GM18907 (cell line): ENCODE results near the gene EIF3B.
"Not testable (repeated sequence)": the region's sequence is repeated elsewhere in the genome, so short reads cannot be mapped to it uniquely, and the experiment has no call there.

ENCODE experiments used
- ATAC-seq: cut with Tn5 transposase; IDR thresholded peaks from one replicate; pipeline ENCODE4 v1.9.1; 2021; ENCODE audit warnings: mild to moderate bottlenecking, moderate library complexity; ENCODE audit not compliant: unreplicated experiment

The EIF3B gene

GRCh38 chr7:2376351-2377154, 21.9 kb downstream of the EIF3B start:
- no peak for ATAC-seq

- not testable (repeated sequence) for ATAC-seq
These were observed 22.9 kb downstream of the EIF3B start for GRCh38 chr7:2377492-2377891.

- ATAC-seq = not testable (repeated sequence)
These were observed 23.5 kb downstream of the EIF3B start for GRCh38 chr7:2378125-2378524.

- ATAC-seq = no peak
These were observed 24.5 kb downstream of the EIF3B start for GRCh38 chr7:2379161-2379560.

DNA sequence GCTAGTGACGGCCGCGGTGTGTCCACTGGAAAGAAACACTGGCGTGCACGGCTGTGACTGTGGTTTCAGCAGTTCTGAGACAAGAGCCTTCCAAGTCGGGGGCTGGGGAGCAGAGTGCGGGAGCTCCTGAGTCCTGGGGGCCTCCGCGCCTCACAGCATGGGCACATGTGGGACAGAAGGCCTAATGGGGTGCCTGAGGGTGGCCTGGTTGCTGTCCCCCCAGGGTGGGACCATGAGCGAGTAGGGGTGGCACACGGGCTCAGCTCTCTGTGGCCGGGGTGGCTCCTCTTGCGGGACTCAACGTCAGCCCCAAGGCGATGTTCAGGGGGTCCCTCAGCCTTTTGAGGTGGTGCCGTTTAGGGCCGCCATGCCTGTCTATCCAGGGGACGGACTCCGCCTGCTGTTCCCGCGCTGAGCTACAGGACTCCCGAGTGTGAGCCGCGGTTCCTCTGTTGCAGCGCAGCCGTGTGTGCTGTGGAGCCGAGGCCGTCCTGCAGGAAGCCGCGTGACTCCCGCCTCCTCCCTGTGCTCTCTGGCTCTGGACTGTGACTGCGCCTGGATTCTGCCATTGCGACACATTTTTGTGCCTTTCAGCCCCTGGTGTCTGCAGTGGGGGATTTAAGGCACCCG, 25.3 kb downstream of the EIF3B start:
- ATAC-seq = no peak

DNA sequence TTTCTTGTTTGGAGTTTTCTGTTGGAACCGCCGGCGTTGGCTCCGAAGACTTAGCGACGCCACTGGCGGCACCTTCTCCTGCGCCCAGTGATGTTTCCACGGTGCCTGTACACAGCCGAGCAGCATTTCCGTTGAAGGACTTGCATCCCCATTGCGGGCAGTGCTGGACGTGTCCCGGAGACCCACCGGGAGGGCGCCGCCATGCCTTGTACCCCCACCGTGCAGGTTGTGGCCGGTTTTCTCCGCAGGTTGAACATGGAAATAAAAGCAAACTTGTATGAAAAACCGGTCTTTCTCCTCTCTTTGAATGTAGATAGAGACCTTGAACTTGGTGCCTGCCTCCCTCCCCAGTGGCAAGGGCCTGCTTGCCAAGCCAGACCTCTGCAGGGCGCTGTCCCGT, 25.8 kb downstream of the EIF3B start:
- ATAC-seq = no peak

DNA sequence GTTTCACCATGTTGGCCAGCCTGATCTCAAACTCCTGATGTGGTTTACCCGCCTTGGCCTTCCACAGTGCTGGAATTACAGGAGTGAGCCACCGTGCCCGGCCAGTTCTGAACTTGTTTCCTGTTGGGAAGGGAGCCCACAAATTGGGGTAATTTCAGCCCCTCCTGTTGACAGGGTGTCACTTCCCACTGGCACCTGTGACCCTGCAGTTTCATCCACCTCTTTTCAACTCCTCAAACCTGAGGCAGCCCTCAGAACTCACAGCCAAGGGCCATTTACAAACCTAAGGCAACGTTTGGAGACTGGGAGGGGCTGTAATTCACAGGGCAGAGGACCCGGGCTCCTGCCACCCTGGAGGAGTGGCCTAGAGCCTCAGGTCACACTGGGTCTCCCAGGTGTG, 26.6 kb downstream of the EIF3B start:
- no peak for ATAC-seq

DNA sequence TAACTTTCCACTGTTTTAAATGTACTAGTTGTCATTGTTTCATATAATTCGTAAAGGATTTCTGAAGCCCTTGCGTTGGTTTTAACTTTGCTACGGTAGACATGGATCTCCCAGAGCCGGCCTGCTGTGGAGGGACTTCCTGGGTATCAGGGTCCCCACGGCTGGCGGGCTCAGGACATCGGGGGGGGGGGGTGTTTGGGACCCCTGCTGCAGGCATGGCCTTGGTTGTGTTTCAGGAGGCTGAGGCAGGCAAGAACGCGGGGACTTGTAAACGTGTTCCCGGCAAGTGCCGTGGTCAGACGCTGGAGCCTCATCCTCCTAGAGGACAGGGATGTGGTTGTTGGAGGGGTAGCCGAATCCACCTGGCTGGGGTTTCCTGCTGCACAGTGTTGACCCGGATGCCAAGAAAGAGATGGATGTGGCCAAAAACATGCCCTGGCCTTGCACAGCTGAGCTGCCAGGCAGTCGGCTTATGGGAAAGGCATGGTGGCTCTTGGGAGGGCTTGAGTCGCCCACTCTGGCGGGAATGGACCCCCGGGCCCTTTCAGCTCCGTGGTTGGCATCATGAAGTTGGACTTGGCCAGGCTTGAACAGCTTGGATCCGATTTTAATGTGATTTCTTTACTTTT, 27.4 kb downstream of the EIF3B start:
- no peak for ATAC-seq

DNA sequence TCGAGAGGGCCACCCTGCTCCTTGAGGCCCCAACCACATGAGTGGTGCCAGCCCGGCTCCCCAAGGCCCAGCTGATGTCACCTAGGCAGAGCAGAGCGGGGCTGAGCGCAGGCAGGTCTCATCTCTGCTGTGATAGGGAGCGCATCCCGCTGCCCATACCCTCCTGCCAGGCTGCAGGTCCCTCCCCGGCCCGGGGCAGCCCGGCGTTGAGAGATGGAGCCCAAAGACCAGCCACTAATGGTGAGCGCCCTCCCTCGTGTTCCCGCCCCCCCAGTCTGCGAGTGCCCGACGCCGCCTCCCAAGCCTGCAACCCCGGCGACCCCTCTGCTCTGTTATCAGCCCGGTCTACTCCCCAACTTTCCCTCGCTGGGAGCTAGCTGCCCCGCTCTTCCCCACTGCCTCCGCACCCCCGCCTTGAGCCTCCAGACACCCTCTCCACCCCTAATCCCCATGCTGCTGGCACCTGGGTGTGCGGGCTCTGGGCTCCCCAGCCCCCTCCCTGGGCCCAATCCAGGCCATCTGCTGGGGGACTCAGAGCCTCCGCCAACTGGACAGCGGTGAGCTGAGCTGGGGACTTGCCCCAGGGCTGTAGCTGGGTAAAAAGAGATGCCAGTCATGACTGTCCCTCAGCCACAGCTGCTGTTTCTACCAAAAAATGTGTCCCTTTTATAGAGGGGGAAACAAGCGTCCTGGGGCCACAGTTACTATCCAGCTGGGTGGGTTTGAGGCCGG, 29.1 kb downstream of the EIF3B start:
- ATAC-seq = no peak

DNA sequence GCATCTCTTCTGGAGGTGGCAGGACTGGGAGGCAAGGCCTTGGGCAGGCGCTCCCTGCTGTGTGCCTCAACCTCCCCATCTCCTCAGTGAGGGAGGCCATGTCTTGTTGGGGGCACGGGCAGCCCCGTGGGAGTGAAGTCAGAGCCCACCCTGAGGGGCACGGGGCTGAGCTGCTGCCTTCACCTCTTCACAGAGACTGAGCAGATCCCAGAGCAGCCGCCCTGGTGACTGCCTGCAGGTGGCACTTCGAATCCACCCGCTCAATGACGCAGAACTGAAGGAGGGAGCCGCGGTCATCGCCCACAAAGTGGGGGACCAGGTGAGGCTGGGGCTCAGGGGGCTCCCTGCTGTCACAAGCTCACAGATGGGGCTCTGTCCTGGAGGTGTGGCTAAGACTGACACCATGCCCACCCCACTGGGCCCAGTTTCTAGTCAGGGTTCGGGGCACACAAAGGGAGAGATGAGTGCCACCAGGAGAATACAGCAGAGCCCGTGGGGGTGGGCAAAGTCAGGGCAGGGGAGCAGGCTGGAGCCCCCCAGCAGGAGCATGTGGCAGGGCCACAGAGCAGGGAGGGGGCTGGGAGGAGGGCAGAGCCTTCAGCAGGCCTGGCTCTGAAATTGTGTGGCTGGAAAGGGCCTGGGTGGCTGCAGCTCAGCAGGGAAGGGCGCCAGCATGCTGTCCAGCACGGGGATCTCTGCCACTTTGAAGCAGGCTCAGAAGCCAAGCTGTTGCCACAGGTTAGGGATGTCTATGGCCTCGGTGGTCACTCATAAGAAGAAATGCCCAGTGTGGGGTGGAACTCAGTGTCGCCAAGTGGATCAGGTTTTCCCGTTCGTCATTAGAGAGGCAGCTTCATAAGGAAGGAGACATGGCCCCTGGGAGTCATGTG, 30.0 kb downstream of the EIF3B start:
- ATAC-seq = no peak

GRCh38 chr7:2386122-2386521, 31.5 kb downstream of the EIF3B start:
- not testable (repeated sequence) for ATAC-seq

GRCh38 chr7:2386964-2387669, 32.5 kb downstream of the EIF3B start:
- no peak for ATAC-seq

- ATAC-seq = no peak
These were observed 33.4 kb downstream of the EIF3B start for GRCh38 chr7:2387897-2388636.

GRCh38 chr7:2388637-2388954, 34.0 kb downstream of the EIF3B start:
- ATAC-seq = no peak

GRCh38 chr7:2390020-2390816, 35.6 kb downstream of the EIF3B start:
- ATAC-seq = not testable (repeated sequence)

GRCh38 chr7:2393706-2394105, 39.1 kb downstream of the EIF3B start:
- ATAC-seq = no peak

- ATAC-seq = no peak
These were observed 40.0 kb downstream of the EIF3B start for GRCh38 chr7:2394566-2395082.

DNA sequence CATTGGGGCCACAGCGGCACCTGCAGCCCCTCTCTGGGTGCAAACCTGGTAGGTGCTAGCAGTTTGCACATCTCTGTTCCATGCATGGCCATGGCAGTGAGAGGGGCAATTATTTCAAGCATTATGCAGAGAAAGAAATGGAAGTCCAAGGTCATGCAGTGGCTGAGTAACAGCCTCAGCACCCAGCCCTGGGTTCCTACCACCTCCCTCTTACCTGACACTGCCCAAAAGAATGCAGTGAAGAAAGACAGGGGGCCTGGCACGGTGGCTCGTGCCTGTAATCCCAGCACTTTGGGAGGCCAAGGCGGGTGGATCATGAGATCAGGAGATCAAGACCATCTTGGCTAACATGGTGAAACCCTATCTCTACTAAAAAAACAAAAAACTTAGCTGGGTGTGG, 43.9 kb downstream of the EIF3B start:
- no peak for ATAC-seq
